Naive B cell (primary cell): Measurements from ENCODE around the gene SEC31B. TPM values are rescaled to one million over a fixed set of nuclear protein-coding genes. Genes with fewer than 3 reads are reported as not detected.
A peak's percentile ranks its signal among the peaks of the same experiment; 100 is the strongest.

ENCODE experiments used
- ATAC-seq, 2 donors: fragments of 150-1000 bp; cut with Tn5 transposase; 2 replicates each; pipeline ENCODE4 v1.10.0; 2021; ENCODE audit warnings: low read depth in 2 of 2, mild to moderate bottlenecking in 2 of 2, moderate library complexity in 2 of 2
- DNase-seq: peaks from one replicate; pipeline ENCODE4 v3.0.0; 2022
- H3K27ac Mint-ChIP-seq, 6 donors: one replicate each; pipeline ENCODE4 v1.8.0; 2020 to 2022; ENCODE audit warnings: mild to moderate bottlenecking in 6 of 6, mixed read lengths in 6 of 6, moderate library complexity in 5 of 6, inconsistent platforms in 2 of 6
- H3K27me3 Mint-ChIP-seq, 3 donors: one replicate each; pipeline ENCODE4 v1.8.0; 2021 to 2022; ENCODE audit warnings: mixed read lengths in 3 of 3, mild to moderate bottlenecking in 1 of 3
- H3K36me3 Mint-ChIP-seq, 2 donors: one replicate each; pipeline ENCODE4 v1.8.0; 2020 to 2022; ENCODE audit warnings: mixed read lengths in 2 of 2, inconsistent platforms in 1 of 2, mild to moderate bottlenecking in 1 of 2
- H3K4me1 Mint-ChIP-seq, 3 donors: one replicate each; pipeline ENCODE4 v1.8.0; 2020 to 2022; ENCODE audit warnings: mixed read lengths in 3 of 3, inconsistent platforms in 1 of 3, mild to moderate bottlenecking in 1 of 3, moderate library complexity in 1 of 3
- H3K4me3 Mint-ChIP-seq, 8 donors: one replicate each; pipeline ENCODE4 v1.8.0; 2020 to 2022; ENCODE audit warnings: mild to moderate bottlenecking in 8 of 8, mixed read lengths in 8 of 8, moderate library complexity in 8 of 8, inconsistent platforms in 2 of 8
- H3K9me3 Mint-ChIP-seq, 7 donors: one replicate each; pipeline ENCODE4 v1.8.0; 2020 to 2022; ENCODE audit warnings: mixed read lengths in 7 of 7, mild to moderate bottlenecking in 5 of 7, inconsistent platforms in 2 of 7, moderate library complexity in 1 of 7
- polyA plus RNA-seq, 6 donors: library from polyadenylated mRNA; unstranded; fragments of 300-500 nt; fragmentation: Illumina TruSeq; gene quantifications; one replicate each; pipeline ENCODE4 v1.2.3, GENCODE V29; 2021; ENCODE audit warnings: low read depth in 6 of 6

SEC31B gene
- polyA plus RNA-seq, 6 donors from 2014 or later: 0.55 to 1.6 (median 0.83) TPM; not detected in 1

- Mint-ChIP-seq H3K4me1 (peaks cover 0 to 2% (median 0%) of the 10 kb centered on the region in 3 donors), H3K9me3 (peaks cover 0 to 13% (median 8%) of the 10 kb centered on the region in 7 donors), H3K4me3 (no peak overlapping the region), H3K36me3 (no peaks in the 10 kb centered on the region), H3K27me3 (peaks cover 12 to 26% (median 19%) of the 10 kb centered on the region in 3 donors), H3K27ac (peak overlapping the region in 1 of 6 donors; percentile 15)
- ATAC-seq: peak; percentile 45 to 55
- no peak for DNase-seq
Measured at GRCh38 chr10:100446130-100446761, 73.4 kb downstream of the SEC31B start.

GRCh38 chr10:100442548-100442947 lies 77.1 kb downstream of the SEC31B start:
- Mint-ChIP-seq H3K4me3 (no peak overlapping the region), H3K27ac (peak overlapping the region in 1 of 6 donors; percentile 70), H3K36me3 (no peaks in the 10 kb centered on the region), H3K4me1 (peaks cover 0 to 2% (median 0%) of the 10 kb centered on the region in 3 donors), H3K9me3 (peaks cover 0 to 13% (median 8%) of the 10 kb centered on the region in 7 donors), H3K27me3 (peaks cover 11 to 18% (median 12%) of the 10 kb centered on the region in 3 donors)
- DNase-seq (no peak), ATAC-seq (no peak)

GRCh38 chr10:100438674-100439315 lies 80.9 kb downstream of the SEC31B start:
- no peak for ATAC-seq
- peak overlapping the region in 1 of 6 donors; percentile 13 for H3K27ac Mint-ChIP-seq
- no peak overlapping the region for H3K4me3 Mint-ChIP-seq
- peaks cover 0 to 3% (median 0%) of the 10 kb centered on the region in 3 donors for H3K4me1 Mint-ChIP-seq
- H3K27me3 Mint-ChIP-seq: peaks cover 6 to 23% (median 12%) of the 10 kb centered on the region in 3 donors
- no peaks in the 10 kb centered on the region for H3K9me3 Mint-ChIP-seq
- no peak for DNase-seq
- no peaks in the 10 kb centered on the region for H3K36me3 Mint-ChIP-seq

Other genes starting within 250 kb of the SEC31B start
- gene BLOC1S2, start 233.2 kb downstream of the SEC31B start, polyA plus RNA-seq: 100 to 1,000 TPM; 254 to 374 (median 297) TPM
- 1 to 10 TPM in 1 of 6 donors, under 1 TPM in 2, not detected in 3; 0.25 to 1.1 (median 0.93) TPM for gene PKD2L1, start 189.6 kb downstream of the SEC31B start, polyA plus RNA-seq
- 1 to 10 TPM; 1.7 to 8.3 (median 4.2) TPM for gene SCD, start 172.6 kb downstream of the SEC31B start, polyA plus RNA-seq
- gene WNT8B, start 56.9 kb downstream of the SEC31B start, polyA plus RNA-seq: under 1 TPM in 1 of 6 donors, not detected in 5; 0.17 TPM
- gene NDUFB8, start 10.0 kb upstream of the SEC31B start, polyA plus RNA-seq: 100 to 1,000 TPM; 403 to 762 (median 428) TPM
- gene HIF1AN, start 16.1 kb upstream of the SEC31B start, polyA plus RNA-seq: 10 to 100 TPM; 23.2 to 36.1 (median 29.3) TPM
- gene PAX2, start 225.7 kb upstream of the SEC31B start, polyA plus RNA-seq: not detected